ENCODE measurements around the gene TMEM120A. TPM values are rescaled to one million over a fixed set of nuclear protein-coding genes. Genes with fewer than 3 reads are reported as not detected.

The TMEM120A gene
- total RNA-seq, 2 donors from 2014 or later: 35.3 to 50.0 TPM

GRCh38 chr7:75985009-75985517, 9.3 kb downstream of the TMEM120A start:
- Histone ChIP-seq H3K4me3 (no peak overlapping the region), H3K27me3 (no peaks in the 10 kb centered on the region), H3K36me3 (peaks cover 80% of the 10 kb centered on the region), H3K9me3 (no peaks in the 10 kb centered on the region), H3K4me1 (peaks cover 0 to 11% of the 10 kb centered on the region in 2 donors), H3K27ac (peak overlapping the region in 1 of 2 donors; percentile 14)
- no peak for TF ChIP-seq CTCF (IDR thresholded peaks at IDR 0.05)
- no peak for DNase-seq (ENCODE audit: low spot score)

- Histone ChIP-seq H3K36me3 (peaks cover 87% of the 10 kb centered on the region), H3K27ac (no peak overlapping the region), H3K4me1 (peaks cover 0 to 4% of the 10 kb centered on the region in 2 donors), H3K9me3 (no peaks in the 10 kb centered on the region), H3K27me3 (no peaks in the 10 kb centered on the region), H3K4me3 (no peak overlapping the region)
- no peak for DNase-seq (ENCODE audit: low spot score)
- no peak for TF ChIP-seq CTCF (IDR thresholded peaks at IDR 0.05)
Measured at GRCh38 chr7:75984130-75985008, 10.0 kb downstream of the TMEM120A start.

GRCh38 chr7:75983471-75984129, 10.8 kb downstream of the TMEM120A start:
- no peak overlapping the region for H3K27ac ChIP-seq
- peaks cover 90% of the 10 kb centered on the region for H3K36me3 ChIP-seq
- no peaks in the 10 kb centered on the region for H3K9me3 ChIP-seq
- TF ChIP-seq CTCF (IDR thresholded peaks at IDR 0.05): no peak
- H3K4me3 ChIP-seq: no peak overlapping the region
- H3K4me1 ChIP-seq: no peaks in the 10 kb centered on the region
- no peaks in the 10 kb centered on the region for H3K27me3 ChIP-seq
- no peak for DNase-seq (ENCODE audit: low spot score)

- no peak for TF ChIP-seq CTCF (IDR thresholded peaks at IDR 0.05)
- H3K4me3 ChIP-seq: no peak overlapping the region
- no peaks in the 10 kb centered on the region for H3K27me3 ChIP-seq
- H3K9me3 ChIP-seq: no peaks in the 10 kb centered on the region
- H3K4me1 ChIP-seq: peaks cover 0 to 6% of the 10 kb centered on the region in 2 donors
- H3K27ac ChIP-seq: peak overlapping the region in 1 of 2 donors; percentile 16
- peaks cover 81% of the 10 kb centered on the region for H3K36me3 ChIP-seq
- no peak for DNase-seq (ENCODE audit: low spot score)
Measured at GRCh38 chr7:75982306-75983064, 11.9 kb downstream of the TMEM120A start.

GRCh38 chr7:75981453-75982305, 12.7 kb downstream of the TMEM120A start:
- TF ChIP-seq CTCF (IDR thresholded peaks at IDR 0.05): no peak
- DNase-seq (ENCODE audit: low spot score): no peak
- peak overlapping the region in 1 of 2 donors; percentile 16 for H3K27ac ChIP-seq
- H3K27me3 ChIP-seq: no peaks in the 10 kb centered on the region
- H3K4me1 ChIP-seq: peaks cover 0 to 8% of the 10 kb centered on the region in 2 donors
- H3K36me3 ChIP-seq: peaks cover 75% of the 10 kb centered on the region
- H3K4me3 ChIP-seq: no peak overlapping the region
- no peaks in the 10 kb centered on the region for H3K9me3 ChIP-seq

Data from right atrium auricular region (tissue), 2 donors.